ENCODE results near the gene MAP10.

Gene MAP10

GRCh38 chr1:232798920-232799319 is 6.3 kb upstream of the MAP10 start:
- no peak for DNase-seq

- no peak for DNase-seq
Measured at GRCh38 chr1:232806186-232806510, 932 bp downstream of the MAP10 start.

- DNase-seq, result no peak
Measured at GRCh38 chr1:232810856-232811255, 5.6 kb downstream of the MAP10 start.

- no peak for DNase-seq
Measured at GRCh38 chr1:232812560-232812959, 7.3 kb downstream of the MAP10 start.

GRCh38 chr1:232813097-232813496 is 7.9 kb downstream of the MAP10 start:
- DNase-seq, result no peak

GRCh38 chr1:232813760-232814159 is 8.5 kb downstream of the MAP10 start:
- no peak for DNase-seq

- no peak for DNase-seq
Measured at GRCh38 chr1:232816324-232816723, 11.1 kb downstream of the MAP10 start.

GRCh38 chr1:232818040-232818439 is 12.8 kb downstream of the MAP10 start:
- no peak for DNase-seq

GRCh38 chr1:232820431-232820830 is 15.2 kb downstream of the MAP10 start:
- DNase-seq, result no peak

GRCh38 chr1:232822530-232822929 is 17.3 kb downstream of the MAP10 start:
- DNase-seq, result no peak

GRCh38 chr1:232826318-232826717 is 21.1 kb downstream of the MAP10 start:
- no peak for DNase-seq

GRCh38 chr1:232830661-232831060 is 25.4 kb downstream of the MAP10 start:
- no peak for DNase-seq

- no peak for DNase-seq
Measured at GRCh38 chr1:232831895-232832294, 26.7 kb downstream of the MAP10 start.

GRCh38 chr1:232834066-232834465 is 28.9 kb downstream of the MAP10 start:
- no peak for DNase-seq

- no peak for DNase-seq
Measured at GRCh38 chr1:232835166-232835565, 29.9 kb downstream of the MAP10 start.

- DNase-seq, result no peak
Measured at GRCh38 chr1:232837087-232837486, 31.9 kb downstream of the MAP10 start.

GRCh38 chr1:232841823-232842565 is 36.8 kb downstream of the MAP10 start:
- DNase-seq, result no peak

GRCh38 chr1:232844791-232845190 is 39.6 kb downstream of the MAP10 start:
- DNase-seq, result no peak

GRCh38 chr1:232845406-232845955 is 40.3 kb downstream of the MAP10 start:
- DNase-seq, result no peak

GRCh38 chr1:232851532-232851931 is 46.3 kb downstream of the MAP10 start:
- no peak for DNase-seq

GRCh38 chr1:232853994-232854797 is 49.0 kb downstream of the MAP10 start:
- no peak for DNase-seq

GRCh38 chr1:232854798-232855159 is 49.6 kb downstream of the MAP10 start:
- no peak for DNase-seq

GRCh38 chr1:232856541-232856940 is 51.3 kb downstream of the MAP10 start:
- no peak for DNase-seq

Measured in NCI-H187 (cell line).